GM12873 (cell line): ENCODE data around the gene MARCHF10.

ENCODE experiments used
- CTCF ChIP-seq: IDR thresholded peaks from 2 replicates; pipeline ENCODE4 v1.5.1; 2012; ENCODE audit warnings: low read depth, mild to moderate bottlenecking, moderate library complexity, low read length, control low read depth; ENCODE audit not compliant: insufficient read depth; ENCODE audit errors: missing control alignments

MARCHF10 gene

GRCh38 chr17:62657690-62658089 lies 150.4 kb downstream of the MARCHF10 start:
- TF ChIP-seq CTCF, result no peak

- TF ChIP-seq CTCF, result no peak
These were observed 150.9 kb downstream of the MARCHF10 start for GRCh38 chr17:62657145-62657665.

GRCh38 chr17:62656446-62656845 lies 151.7 kb downstream of the MARCHF10 start:
- TF ChIP-seq CTCF, result no peak

- no peak for TF ChIP-seq CTCF
These were observed 152.5 kb downstream of the MARCHF10 start for GRCh38 chr17:62655656-62656055.

- TF ChIP-seq CTCF, result no peak
These were observed 154.0 kb downstream of the MARCHF10 start for GRCh38 chr17:62653826-62654761.

GRCh38 chr17:62653002-62653825 lies 154.9 kb downstream of the MARCHF10 start:
- TF ChIP-seq CTCF, result no peak
